NCI-H510A treated with DMSO at 0.1 percent for 48 hours (cell line): Measurements from ENCODE around the gene APP.
A peak's percentile ranks its signal among the peaks of the same experiment; 100 is the strongest.

ENCODE experiments used
- DNase-seq: peaks from one replicate; lab custom pipeline; 2025; lab: John Stamatoyannopoulos, UW

The APP gene

DNA sequence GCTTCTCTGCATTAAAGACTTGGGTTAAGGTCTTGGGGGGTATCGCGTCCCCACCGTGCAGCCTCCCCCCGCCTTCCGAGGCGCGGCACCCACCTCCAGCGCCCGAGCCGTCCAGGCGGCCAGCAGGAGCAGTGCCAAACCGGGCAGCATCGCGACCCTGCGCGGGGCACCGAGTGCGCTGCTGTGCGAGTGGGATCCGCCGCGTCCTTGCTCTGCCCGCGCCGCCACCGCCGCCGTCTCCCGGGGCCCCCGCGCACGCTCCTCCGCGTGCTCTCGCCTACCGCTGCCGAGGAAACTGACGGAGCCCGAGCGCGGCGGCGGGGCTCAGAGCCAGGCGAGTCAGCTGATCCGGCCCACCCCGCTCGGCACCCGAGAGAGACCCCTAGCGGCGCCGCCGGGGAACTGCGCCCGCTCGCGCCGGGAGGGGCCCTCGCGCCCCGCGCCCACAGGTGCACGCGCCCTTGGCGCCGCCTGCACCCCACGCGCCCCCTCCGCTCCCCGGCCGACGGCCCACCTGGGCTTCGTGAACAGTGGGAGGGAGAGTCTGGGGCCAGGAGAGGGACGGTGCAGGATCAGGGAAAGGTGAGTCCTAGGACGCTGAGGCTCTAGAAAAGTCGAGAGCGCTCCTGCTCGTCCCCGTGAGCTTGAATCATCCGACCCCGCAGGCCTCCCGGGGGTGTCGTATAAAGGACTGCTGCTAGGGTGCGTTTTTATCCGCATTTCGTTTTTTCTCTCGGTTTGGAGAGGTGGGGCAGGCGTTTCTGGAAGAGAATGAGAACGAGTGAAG lies at the start of gene APP:
TSS of gene APP (minus strand) at position 300 of the 787 bp plus-strand sequence. CDS start at position 150, 150 bp downstream.
- peak; percentile 56 for DNase-seq

DNA sequence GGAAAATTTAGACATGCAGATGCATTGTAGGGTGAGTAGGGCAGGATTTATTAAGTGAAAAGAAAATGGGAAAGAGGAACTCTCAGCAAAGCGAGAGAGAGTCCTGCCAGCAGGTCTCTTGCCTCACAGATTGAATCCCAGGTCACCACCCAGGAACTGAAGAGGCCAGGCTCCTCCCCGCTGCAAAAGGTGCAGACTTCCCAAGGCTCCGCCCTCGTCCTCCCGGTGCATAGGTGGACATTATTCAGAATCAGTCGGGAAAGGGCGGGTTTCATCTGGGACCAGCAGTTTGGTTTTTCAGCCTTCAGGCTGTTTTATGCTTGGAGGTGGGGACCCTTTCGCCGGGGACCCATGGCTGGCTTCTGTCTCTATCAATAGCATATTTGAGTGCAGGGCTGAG lies 41.6 kb upstream of the APP start:
- DNase-seq: no peak

DNA sequence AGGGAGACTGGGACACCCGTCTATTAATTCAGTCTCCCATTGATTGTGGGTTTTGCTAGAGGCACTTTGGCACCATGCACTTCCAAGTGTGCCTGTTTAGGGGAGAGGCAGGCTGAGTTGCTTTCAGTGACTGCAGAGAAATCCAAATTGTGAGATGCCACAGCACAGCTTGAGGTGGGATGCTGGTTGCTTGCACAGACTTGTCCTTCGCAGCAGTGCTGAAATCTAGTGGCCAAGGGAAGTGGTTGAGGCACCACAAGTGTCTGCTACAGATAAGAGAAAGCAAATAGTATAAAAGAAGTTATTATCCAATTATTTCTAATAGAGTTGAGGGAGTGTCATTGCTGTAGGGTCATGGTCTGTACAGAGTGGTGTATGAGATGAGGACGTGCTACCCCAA lies 40.0 kb upstream of the APP start:
- DNase-seq: no peak

DNA sequence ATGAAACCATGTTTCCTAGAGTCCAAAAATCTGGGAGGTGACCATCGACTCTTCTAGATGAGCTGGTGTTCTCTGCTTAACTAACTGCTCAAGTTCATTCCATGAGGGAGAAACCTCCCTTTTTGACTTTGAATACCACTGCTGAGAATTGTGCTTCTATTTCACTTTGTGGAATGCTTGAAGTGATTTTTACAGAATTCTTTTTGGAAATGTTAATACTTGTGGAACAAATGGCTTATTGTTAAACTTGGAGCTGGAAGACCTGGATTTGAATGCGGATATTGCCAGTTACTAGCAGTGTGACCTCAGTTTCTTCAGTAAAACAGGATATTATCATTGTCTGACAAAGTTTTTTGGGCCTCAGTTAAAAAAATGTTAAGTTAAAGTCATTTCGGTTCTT lies 36.5 kb upstream of the APP start:
- no peak for DNase-seq

DNA sequence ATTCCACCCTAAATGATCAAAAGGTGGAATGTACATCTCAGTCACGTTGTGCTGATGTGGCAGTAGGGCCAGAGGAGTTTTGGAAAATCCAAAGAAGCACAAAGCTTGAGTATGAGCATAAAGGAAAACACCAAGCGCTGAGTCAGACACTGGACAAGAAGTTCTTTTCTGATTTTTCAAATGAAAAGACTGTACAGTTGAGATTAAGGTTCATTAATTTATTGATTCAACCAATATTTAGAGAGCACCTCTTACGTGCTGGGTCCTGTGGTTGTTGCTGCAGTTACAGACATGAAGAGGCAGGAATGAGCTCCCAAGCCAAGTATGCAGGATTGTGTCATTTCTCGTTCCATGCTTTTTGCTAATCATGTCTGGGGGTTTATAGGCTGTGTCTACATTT lies 28.9 kb upstream of the APP start:
- no peak for DNase-seq

DNA sequence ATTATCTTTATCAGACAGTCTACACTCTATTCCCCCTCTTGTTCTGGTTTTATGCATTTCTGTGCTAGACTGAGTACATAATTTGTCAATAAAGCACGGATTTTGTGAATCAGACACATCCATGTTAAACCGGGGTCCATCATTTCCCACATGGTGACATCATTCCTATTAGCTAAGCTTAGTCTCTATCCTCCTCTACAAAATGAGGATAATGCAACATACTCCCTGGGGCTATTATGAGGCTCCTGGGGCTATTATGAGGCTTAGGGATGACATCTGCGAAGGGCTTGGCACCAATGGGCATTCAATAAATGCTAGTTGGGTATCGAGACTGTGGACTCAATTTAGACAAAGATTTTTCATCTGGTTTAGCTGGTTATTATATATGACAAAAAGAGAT lies 25.1 kb upstream of the APP start:
- DNase-seq: no peak

DNA sequence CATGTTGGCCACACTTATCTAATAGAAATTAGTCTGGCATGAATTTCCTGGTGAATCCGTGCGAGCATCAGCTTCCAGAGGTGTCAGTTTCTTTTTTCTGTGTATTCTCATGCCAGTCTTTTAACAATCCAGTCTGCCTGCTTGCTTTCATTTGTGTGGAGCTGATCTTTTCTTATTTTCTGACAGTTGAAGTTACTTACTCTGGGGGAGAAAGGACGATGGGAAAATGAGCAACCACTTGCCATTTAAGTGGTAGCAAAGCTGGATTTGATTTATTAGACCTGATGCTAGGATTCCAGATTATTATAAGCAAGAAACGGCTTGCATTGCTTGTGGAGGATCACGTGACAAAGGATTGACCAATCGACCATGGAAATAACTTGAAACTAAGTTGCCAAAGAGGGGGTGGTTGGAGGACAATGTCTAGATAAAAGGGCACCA lies 24.3 kb upstream of the APP start:
- DNase-seq: no peak

DNA sequence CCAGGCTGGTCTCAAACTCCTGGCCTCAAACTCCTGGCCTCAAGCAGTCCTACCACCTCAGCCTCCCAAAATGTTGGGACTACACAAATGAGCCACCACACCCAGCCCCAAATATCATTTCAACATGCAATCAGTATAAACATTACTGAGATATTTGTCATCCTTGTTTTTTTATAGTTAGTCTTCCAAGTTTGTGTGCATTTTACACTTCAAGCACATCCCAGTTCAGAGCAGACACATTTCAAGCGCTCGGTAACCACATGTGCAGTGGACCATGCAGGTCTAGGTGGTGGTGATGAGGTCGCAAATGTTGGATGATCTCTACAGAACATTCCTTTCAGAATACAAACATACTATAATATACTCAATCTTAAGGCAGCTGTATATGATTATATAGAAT lies 23.8 kb upstream of the APP start:
- no peak for DNase-seq

DNA sequence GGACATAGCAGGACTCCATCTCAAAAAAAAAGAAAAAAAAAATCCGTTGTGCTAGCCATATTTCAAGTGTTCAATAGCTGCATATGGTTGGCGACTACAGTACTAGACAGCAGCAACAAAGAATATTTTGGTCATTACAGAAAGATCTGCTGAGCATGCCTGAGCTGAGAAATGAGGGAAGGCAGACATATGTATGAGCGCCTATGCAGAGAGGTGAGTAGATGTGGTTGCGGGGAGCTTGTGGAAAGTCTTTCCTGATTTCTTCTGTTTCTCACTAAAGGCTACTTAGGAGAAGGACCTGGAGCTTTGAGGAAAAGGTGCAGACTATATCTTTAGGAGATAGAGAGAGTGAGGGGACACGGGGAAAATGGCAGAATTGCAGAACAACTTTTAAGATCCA lies 21.0 kb upstream of the APP start:
- no peak for DNase-seq

DNA sequence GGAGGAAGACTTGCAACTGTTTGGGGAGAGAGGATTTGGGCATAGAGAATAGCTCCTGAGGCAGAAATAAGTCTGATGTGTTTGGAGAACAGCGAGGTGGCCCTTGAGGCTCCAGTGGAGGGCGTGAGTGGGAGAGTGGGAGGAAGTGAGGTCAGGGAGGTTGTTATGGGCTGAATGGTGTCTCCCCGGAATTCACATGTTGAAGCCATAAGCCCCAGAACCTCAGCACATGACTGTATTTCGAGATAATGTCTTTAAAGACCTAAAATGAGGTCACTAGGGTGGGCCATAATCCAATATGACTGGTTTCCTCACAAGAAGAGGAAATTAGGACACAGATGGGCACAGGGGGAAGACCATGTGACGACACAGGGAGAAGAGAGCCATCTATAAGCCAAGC lies 17.9 kb upstream of the APP start:
- DNase-seq: no peak

DNA sequence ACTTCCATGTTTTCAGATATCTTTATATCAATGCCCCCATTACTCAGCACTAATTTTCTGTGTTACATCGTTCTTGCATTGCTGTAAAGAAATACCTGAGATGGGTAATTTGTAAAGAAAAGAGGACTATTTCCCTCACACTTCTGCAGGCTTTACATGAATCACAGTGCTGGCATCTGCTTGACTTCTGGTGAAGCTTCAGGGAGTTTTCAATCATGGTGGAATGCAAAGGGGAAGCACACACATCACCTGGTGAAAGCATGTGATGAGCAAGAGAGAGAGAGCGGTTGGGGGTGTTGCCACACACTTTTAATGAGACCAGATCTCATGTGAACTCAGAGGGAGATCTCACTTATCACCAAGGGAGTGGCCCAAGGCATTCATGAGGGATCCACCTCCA lies 14.9 kb upstream of the APP start:
- DNase-seq: no peak

DNA sequence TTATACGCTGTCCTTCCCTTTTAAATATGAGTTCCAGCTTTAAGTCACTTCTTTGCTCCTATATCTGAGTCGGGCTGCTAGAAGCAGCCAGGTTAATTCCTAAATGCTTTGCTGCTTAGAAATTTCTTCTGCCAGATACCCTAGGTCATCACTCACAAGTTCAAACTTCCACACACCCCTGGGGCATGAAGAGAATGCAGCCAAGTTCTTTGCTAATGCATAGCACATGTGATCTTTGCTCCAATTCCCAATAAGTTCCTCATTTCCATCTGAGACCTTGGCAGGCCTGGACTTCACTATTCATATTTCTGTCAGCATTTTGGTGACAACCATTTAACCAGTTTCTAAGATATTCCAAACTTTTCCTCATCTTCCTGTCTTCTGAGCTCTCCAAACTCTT lies 14.5 kb upstream of the APP start:
- DNase-seq: no peak

DNA sequence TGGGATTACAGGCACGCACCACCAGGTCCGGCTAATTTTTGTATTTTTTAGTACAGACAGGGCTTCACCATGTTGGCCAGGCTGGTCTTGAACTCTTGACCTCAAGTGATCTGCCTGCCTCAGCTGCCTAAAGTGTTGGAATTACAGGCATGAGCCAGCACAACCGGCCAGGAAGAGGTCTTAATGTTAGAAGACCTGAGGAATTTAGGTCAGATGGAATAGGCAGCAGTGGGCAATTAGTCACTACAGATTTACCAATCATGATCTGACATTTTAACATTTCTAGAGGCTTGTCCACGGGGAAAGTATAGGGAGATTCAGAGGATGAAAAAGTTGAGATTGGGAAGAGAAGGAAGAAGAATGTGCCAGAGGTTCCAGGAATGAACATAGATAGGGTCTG lies 8.9 kb upstream of the APP start:
- no peak for DNase-seq

DNA sequence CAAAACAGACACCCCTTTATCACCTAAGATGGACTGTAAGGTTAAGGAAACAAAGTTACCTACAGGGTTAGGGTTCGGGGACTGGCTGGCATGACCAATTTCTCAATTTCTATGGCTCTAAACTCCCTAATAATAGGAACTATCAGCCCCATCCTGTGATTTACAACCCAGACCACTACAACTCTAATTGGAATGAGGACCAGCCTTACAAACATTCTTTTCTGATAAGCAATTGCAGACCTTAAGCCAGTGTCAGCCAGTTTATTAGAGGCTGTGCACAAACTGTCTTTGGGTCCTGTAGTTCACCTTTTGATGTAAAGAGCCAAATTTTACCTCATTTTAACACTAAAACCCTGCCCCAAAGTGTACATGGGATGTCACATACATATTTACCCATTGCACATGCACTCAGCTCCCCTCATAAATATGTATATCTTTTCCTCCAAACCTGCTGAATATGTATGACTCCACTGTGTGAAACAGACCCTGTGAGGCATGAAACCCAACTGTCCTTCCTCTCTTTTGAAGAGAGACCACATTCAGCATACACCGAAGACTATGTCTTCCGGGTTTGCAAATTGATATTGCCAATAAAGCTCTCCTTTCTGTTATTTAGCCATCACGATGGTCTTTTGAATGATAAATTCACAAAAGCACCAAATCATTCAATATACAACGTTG lies 7.3 kb upstream of the APP start:
- DNase-seq: no peak

DNA sequence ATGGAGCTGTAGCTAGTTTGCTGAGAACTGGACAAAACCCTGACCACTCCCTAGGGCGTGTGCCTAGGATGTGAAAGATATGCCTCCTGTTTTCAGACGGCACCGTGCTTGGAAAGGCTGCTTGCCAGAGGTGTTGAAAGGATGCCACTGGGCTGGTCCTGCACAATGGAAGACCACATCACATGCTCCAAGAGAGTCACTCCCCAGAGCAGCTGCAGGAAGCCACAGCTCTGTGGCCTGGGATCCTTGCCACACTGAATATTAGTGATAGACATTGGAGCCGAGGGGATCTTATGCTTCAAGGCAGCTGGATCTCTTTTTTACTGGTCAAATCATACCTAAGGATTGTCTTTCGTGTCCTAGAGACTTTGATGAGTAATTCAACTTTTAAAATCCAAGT lies 6.6 kb upstream of the APP start:
- no peak for DNase-seq

DNA sequence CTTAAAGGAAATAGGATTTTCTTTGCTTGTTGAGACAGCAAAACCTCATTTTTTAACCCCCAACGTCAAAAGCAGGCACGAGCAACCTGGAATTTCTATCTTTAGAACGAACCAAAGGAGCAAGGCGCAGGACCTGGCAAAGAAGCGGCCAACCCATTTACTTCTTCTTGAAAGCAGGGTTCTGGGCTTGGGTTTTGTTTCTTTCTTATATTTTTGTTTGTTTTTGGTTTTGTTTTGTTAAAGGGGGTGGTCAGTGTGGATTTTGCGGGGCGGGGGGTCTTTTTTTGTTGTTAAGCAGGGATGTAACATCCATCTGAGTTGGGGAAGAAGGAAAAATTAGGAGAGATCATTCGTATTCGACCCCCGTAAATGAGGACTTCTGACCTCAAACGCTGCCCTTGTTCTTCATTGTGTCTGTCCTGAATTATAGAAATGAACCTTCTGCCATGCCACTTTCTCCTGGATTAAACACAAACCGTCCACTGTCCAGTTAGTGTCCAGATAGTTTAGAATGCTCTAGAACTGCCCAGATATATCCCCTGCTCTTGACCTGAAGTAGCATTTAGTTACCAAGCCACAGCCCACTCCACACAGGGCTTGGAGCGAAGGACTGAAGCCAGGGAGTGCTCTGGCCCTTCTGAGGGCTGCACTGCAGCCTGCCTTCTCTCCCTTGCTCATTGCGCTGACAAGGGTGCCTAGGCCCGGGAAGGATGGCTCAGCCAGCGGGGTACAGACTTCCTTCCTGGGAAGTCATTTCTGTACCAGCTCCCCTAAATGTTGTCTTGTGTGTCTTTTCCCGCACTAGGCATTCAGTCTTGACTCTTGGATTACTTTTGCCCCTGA lies 909 bp upstream of the APP start:
- no peak for DNase-seq

DNA sequence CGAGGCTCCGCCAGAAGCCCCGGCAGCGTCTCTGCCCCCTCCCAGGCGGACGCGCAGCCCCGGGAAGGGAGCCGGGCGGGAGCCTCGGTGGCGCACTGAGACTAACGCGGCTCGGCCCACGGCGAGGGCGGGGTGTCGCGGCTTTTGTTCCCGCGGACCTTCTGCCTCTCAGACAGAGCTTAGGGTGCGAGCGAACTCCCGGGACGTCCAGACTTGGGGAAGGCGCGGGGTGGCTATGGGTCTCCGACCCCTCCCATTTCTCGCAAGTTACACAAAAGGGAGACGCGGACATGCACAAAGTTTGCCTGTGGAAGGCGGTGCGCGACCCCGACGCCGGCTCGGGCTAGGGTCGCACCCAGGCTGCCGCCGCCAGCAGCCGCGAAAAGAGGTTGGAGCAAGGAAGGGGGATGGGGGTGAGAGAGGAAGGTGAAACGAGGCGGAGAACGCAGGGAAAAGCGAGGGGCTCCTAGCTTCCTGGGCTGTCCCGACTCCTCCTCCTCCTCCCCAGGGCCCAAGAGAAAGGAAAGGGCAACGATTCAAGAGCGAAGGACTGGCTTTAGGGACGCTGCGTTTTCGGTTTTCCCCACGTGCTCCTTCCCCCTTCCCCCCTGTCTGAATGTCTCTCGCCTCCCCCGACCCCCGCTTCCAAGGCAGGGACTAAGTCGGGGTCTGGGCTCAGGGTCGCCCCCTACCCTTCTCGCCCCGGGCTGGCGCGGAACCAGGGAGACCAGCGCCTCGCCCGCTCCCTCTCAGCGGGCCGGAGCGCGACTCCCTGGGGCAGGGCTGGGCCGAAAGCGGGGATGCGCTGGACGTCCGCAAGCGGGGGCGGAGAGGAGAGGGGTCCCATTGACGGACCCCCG lies 729 bp downstream of the APP start:
- peak; percentile 52 for DNase-seq

DNA sequence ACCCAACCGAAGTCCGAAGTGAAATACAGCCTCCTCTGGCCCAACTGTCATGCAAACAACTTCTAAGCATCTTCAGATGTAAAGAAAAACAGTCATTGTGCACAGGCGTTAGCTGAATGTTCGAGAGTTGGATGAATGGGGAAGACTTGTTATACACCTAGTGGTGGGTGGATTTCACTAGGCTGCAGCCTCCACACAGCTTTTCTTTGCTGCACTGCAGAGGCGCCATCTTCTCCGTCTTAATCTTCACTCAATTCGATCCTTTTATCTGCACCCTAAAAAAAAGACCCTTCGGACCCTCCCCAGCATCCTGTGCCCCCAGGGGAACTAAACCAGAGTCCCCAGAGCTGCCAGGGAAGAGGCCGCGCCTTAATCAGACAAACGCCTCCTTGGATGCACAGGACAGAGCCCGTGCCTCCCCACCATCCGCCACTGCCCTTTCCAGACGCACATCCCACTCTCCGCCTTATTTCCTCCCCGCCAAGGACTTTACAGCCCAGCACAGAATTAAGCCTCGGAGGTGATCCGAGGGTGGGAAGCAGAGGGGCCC lies 1.4 kb downstream of the APP start:
- DNase-seq: peak; percentile 71

DNA sequence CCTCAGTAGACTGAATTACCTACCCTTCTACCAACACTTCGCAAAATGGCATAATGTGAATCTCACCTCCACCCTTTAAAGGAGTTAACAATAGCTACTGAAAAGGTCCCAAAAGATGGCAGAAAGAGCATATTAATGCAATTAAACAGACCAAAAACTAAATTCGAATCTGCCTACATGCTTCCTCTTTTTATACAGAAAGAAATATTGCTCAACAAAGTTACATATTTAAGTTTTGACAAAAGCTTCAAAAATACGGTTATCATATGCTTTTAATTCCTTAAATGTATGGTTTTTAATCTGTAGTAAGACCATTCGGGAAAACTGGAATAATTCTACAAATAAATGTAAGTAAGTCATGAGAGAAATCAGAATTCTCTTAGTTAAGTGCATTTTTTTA lies 2.2 kb downstream of the APP start:
- DNase-seq: no peak

DNA sequence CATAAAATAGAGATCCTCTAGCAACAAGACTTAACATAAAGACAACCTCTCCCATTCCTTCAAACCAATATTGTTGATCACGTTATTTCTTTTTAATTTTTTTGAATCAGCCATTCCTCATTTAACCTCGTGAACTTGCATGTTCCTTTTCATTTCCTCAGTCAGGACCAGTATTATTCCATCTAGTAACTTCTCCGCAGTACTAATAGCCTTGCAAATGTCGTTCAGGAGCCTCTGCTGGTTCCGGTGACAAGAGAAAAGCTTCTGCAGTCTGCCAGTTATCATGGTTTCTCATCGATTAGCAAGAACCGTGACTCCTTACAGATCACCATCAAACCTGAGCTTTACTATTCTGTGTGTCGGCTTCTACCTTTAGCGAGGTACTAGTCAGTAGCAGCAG lies 3.0 kb downstream of the APP start:
- DNase-seq: peak; percentile 51

DNA sequence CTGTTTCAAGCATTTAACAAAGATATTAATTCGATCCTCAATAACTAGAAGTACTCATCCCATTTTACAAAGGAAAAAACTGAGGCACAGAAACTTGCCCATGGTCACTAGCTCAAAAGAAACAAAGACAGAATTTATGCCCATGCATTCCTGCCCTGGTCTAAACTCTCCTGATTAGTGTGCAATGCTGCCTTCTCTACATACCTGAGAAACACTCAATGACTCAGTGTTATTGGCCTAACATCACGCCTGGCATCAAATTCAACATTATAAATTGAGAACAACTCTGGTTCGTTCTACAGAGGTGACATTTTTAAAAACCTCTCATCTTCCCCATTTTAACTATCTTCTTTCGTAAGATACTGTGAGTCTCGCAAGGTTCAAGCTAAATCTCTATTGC lies 5.2 kb downstream of the APP start:
- no peak for DNase-seq

DNA sequence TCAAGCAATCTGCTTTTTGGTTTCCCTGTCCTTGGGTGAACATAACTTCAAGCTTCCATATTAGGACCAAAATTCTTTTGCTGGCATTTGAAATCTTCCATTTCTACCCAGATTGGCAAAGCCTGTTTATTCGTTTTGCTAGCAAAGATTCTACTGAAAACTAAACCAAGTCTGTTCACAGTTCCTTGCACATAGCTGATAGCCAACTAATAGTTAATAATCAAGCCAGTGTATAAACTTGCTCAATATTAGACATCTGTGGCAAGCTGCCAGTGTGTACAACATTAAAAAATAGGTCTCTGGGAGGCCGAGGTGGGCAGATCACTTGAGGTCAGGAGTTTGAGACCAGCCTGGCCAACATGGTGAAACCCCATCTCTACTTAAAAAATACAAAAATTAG lies 6.3 kb downstream of the APP start:
- DNase-seq: no peak
